ENCODE measurements around the gene PAX7.
A peak's percentile ranks its signal among the peaks of the same experiment; 100 is the strongest.
"Not testable (repeated sequence)": the region's sequence is repeated elsewhere in the genome, so short reads cannot be mapped to it uniquely, and the experiment has no call there.

The PAX7 gene

DNA sequence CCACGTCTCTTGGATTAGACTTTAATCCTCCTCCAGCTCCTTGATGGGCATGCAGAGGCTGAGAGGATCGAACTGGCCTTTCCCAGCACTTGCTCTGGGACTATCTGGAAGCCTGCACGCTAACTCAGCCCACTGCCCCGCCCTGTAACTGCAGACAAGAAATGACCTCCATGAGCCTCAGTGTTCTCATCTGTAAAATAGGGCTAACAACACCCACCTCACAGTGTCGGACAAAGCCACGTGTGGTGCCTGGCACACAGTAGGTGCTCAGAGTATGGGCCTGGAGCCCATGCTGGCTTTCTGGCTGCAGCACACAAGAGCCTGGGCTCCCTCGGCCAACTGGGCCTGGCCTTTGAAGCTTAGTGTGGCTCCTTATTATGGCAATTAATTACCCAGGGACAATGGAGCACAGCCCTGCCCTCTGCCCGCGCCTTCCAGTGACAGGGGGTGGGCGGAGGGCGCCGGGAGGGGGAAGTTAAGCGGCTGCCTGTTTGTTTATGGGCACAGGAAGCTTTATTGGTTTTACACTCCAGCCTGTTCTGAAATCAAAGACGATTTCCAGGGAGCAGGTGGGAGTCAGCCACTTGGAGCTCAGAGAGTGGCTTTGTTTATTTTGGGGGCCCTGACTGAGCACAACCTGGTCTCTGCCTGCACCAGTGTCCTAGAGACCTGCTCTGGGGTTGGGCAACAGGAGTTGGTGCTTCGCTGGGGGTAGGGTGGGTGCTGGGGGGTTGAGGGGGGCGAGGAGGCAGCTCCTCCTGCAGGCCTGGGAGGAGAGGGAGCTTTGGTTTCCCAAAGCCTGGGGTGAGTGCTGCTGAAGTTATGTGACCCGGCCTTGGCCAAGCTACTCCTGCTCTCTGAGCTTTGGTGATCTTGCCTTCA is 31.0 kb downstream of the PAX7 start:
- DNase-seq (ENCODE audit: low read depth): no peak

DNA sequence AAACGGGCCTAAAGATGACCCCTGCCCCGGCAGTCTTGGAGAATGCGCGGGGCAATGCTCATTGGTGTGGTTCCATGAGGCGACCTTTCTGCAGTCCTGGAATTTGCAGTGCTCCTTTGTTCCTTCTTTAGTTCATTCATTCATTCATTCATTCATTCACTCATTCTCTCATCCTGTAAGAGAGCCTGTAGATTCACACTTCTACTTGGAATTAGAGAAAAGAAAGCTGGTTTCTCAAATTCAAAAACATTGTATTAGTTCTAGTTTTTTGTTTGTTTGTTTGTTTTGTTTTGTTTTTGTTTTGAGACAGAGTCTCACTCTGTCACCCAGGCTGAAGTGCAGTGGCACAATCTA is 31.6 kb downstream of the PAX7 start:
- no peak for DNase-seq (ENCODE audit: low read depth)

DNA sequence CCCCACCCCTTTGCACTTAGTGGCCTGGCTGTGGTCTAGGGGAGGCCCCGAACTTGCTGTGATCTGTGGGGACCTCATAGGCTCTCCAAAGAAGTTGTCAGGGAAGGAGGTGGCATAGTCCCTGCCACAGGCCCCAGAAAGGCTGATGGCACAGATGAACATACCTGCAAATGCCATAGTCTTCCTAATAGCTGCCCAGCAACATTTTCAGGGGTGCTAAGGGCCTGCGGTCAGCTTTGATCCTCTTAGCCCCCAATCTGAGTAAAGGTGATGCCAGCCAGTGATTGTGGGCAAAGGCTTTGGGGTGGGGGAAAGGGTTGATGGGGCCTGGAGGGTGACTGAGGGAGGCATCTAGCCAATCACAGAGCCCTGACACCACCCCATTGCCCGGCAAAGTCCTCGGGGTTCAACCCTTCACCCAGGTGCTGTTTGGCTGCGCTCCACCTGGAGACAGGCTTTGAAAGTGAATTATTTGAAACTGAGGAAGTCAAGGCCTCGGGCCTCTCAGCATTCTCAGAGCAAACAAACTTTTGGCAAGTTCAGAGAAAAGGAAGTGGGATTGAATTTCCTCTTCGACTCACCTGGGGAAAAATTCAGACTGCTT is 35.8 kb downstream of the PAX7 start:
- no peak for DNase-seq (ENCODE audit: low read depth)

DNA sequence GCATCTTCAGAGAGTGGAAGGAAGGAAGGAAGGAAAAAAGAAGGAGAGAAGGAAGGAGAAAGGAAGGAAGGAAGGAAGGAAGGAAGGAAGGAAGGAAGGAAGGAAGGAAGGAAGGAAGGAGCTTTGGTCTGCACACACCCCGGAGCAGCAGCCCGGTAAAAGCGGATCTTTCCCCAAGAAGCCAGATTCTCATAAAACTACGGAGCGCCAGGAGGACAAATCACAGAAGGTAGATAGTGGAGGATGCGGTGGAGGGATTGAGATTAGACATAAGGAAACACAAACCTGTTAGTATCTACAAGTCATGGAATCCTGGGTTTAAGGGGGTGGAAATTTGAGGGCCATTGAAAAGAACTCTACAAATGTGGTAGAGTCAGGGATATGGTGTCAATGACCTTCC is 36.7 kb downstream of the PAX7 start:
- DNase-seq (ENCODE audit: low read depth): no peak

DNA sequence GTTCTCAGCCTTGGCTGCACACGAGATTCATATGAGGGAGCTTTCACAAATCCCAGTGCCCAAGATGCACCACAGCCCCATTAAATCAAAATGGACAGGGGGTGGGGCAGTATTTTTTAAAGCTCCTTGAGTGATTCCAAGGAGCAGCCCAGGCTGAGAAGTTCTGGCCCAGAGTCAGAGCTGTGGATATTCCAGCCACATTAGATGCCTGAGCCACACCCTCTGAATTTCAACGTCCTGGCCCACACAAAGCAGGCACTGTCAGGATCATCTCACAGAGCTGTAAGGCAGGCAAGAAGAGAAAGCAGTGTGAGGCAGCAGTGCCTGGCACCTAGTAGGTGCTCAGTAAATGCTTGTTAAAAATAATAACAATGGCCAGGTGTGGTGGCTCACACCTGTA is 37.4 kb downstream of the PAX7 start:
- no peak for DNase-seq (ENCODE audit: low read depth)

DNA sequence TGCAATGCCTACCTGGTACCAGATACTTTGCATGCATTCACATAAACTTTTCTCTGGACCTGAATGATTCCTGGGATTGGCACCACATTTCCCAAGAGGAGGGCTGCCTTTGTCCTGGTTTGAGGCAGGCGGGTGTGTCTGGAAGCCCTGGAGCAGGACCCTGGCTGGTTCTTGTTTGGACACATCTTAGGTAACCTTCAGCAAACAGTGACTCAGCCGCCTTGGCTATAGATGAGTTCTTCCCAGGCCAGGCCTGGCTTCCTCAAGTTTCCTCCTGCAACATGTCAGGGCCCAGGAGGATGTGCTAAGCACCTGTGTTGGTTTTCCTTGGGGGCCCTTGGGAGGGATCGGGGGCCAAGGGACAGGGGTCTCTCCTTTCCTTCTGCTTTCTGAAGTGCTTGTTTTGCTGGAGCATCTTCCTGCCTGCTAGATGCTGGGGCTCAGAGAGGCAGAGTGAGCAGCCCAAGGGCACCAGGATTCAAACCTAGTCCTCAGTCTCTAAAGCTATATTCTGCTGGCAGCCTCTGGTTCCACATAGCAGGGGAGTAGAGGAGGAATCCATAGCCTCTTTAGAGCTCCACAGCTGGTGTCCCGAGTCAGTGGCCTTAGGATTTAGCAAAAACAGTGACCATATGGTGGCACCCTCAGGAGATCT is 38.2 kb downstream of the PAX7 start:
- no peak for DNase-seq (ENCODE audit: low read depth)

DNA sequence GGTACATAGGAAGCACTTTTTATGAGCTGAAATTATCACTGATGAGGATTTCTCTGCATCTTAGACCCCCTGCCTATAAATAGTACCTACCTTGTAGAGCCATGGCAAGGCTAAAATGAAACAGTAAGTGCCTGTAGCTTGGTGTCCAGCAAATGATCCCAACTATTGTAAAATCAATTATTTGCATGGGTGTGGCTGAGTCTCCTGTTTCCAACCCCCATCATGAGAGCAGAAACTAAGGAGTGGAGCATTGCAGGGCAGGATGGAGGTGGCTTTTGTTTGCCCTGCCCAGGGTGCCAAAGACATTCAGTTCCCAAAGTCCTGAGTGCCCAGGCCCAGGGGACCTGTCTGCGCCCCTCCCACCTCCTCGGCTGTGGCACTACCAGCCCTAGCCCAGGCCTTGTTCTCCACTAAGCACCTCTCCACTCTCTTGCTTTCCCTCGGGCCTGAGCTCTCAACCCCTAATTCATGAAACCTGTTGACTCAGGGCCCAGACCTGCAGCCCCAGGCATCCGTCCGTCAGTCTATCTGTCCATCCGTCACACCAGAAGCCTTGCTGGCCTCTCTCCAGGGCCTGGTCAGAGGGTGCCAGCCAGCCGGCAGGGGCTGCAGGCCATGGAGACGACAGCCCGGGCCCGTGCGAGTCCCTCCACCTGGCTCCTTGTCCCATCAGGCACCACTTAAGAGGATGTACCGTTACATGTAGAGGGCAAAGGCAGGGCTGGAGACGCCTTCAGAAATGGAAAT is 39.6 kb downstream of the PAX7 start:
- DNase-seq (ENCODE audit: low read depth): no peak

DNA sequence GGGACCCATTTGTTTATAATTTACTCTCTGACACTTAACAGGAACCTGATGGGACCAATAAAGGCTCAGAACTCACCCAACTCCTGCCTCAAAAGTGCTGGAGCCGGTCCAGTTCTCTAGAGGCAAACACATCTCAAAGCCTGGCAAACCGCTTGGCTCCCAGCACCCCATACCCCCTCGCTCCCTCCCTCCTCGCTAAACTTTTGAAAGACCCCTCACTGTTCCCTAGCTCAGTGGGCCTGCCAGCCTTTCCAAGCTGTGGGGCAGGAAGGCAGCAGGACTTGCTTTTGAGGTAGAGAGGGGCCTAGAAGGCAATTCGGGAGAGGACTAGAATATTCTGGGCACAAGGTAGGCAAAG is 40.2 kb downstream of the PAX7 start:
- DNase-seq (ENCODE audit: low read depth): no peak

DNA sequence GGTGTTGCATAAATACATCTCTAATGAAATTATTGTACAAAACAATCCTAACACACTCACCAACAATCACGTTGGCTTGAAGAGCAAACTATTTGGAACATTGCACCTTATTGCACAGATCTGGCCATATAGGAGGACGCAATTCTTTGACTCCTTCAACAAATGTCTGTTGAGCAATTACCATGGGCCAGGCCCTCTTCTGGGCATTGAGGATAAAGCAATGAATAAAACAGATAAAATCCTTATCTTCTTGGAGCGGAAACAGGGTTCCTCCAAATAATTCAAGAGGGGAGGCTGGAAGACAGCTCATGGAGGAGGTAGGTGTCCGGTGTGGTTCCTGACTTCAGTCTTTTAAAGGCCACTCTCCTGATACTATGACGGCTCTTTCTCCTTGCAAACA is 43.3 kb downstream of the PAX7 start:
- no peak for DNase-seq (ENCODE audit: low read depth)

DNA sequence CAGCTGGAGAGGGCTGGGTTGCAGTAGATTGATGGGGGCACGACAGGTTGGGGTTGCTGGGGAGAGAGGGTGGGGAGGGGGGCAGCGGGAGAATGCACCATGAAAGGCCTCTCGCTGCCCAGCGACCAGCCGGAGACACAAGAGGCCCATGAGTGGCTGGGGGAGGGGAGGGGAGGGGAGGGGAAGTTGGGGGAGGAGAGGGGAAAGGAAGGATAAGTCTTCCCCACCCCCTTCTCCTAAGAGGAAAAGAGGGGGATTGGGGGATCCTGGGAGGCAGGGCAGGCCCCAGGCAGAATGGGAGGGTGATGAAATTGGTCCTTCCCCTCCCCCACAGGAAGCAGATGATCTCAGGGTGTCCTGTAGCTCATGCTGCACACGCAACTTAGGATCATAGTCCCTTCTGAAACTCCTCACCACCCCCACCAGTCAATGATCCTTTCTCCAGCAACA is 45.7 kb downstream of the PAX7 start:
- no peak for DNase-seq (ENCODE audit: low read depth)

DNA sequence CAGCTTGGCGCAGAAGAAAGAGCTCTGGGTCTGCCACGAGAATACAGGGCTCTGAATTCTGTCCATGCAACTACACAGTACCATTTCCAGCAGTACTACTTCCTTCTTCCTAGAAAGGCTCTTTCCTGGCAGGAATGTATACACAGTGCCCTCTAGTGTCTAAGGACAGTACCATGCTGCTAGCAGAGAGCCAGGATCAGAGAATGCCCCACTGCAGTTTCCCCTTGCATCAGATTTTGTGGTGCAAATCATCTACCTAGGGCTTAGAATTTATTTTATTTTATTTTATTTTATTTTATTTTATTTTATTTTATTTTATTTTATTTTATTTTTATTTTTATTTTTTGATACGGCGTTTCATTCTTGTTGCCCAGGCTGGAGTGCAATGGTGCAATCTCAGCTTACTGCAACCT is 50.8 kb downstream of the PAX7 start:
- DNase-seq (ENCODE audit: low read depth): peak; percentile 65

DNA sequence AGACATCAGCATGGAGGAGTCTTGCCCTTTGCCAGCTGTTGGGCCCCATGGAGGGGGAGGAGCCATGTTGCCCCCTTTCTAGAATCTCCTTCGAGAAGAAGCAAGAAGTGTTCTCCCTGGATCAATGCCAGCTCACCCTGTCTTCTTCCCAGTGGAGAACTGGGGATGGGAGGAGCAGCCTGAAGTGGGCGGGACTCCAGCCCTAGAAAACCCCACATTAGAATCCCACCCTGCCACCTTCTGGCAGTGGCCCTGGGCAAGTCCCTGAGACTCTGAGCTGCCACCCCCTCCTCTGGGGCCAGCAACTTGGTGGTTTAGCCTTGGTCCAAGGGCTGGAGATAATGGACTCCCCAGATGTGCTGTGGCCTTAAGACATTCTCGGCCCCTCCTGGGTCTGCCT is 51.7 kb downstream of the PAX7 start:
- no peak for DNase-seq (ENCODE audit: low read depth)

DNA sequence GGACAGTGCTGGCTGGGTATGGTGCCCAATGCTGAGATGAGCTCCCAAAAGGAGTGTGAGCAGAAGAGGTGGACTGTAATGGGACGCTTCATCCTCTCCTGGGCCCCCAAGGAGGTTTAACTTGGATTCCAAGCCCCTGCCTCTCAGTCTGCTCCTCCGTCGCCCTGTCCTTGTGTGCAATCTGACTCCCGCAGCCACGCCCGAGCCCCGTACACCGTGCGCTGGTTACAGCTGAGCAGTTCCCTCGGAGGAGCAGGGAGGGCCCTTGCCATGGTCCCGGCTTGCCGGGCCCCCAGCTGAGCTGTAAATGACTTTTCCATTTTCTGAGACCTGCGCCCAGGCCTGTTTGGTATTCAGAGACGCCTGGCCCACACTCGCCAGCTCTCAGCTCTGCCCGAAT is 53.7 kb downstream of the PAX7 start:
- no peak for DNase-seq (ENCODE audit: low read depth)

DNA sequence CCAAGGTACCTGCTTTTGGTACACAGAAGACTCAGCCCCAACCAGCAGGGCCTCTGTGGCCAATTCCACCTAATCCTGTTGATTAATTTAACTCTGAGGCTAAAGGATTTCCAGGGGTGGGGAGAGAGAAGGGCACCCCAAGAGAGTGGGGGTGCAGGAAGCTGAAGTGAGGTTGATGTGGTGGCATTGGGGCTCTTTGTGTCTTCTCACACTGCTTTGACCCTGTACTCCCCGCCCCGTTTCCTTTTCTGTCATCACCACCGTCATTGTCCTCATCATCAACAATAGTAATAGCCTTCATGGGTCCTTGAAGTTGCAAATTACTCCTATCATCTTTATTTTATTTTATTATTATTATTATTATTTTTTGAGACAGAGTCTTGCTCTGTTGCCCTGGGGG is 55.9 kb downstream of the PAX7 start:
- no peak for DNase-seq (ENCODE audit: low read depth)

DNA sequence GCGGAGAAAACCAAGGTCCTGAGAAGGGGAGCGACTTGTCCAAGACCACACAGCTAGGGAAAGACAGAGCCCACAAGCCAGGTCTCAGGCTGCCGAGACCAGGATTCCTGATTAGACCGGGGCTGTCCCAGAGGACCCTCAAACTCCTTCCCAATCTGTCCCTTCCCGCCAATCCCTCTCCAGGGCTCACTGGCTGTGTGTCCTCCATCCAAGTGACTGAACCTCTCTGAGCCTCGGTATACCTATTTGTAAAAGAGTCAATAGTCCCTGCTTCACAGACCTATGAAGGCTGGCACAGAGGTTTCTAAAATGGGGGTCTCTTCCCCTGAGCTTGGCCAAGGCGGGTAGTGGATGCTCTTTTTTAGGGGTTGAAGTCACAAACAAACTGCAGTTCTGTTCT is 56.6 kb downstream of the PAX7 start:
- no peak for DNase-seq (ENCODE audit: low read depth)

DNA sequence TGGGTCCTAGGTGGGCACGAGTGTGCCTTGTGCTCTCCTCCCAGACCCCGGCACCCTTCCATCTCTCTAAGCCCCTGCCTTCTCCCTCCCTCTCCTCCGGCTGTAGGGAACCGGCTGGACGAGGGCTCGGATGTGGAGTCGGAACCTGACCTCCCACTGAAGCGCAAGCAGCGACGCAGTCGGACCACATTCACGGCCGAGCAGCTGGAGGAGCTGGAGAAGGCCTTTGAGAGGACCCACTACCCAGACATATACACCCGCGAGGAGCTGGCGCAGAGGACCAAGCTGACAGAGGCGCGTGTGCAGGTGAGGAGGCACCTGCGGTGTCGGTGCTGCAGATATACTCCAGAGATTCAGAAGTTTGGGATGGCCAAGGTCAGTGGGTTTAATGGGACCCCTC is 61.0 kb downstream of the PAX7 start:
- no peak for DNase-seq (ENCODE audit: low read depth)

DNA sequence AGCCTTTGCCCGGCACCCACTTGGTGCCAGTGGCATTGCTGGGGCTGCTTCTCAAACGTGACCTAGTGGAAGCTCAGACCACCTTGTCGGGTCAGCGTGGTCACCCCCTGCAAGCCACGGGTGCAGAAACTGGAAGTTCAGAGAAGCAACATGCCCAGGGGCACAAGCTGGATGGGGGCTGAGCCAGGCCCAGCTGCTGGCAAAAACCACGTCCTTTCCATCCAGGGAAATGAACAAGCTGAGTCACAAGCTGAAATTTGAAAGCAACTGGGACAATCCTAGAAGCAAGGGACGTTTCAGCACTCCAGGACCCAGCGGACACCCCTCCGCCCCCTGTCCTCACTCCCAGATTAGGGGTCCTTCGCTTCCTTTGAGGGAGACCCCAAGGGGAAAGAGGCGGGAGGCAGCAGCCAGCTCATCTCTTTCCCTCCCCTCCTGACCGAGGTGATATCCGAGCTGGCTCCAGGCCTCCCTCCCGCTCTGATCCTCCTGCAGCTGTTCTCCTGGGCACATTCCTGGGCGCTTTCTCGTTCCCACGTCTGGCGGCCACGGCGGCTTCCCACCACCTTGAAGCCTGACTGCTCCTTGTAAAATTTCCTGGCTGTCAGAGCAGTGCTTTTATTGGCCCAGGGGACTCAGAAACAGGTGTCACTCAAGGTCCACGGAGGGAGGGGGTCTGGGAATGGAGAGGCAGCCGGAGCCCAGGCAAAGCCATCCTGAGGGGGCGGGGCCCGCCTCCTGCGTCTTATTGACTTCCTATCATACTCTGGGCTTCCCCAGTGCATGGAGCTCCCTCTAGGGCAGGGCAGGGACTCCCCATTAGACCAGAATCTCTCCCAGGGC is 62.8 kb downstream of the PAX7 start:
- DNase-seq (ENCODE audit: low read depth): no peak

DNA sequence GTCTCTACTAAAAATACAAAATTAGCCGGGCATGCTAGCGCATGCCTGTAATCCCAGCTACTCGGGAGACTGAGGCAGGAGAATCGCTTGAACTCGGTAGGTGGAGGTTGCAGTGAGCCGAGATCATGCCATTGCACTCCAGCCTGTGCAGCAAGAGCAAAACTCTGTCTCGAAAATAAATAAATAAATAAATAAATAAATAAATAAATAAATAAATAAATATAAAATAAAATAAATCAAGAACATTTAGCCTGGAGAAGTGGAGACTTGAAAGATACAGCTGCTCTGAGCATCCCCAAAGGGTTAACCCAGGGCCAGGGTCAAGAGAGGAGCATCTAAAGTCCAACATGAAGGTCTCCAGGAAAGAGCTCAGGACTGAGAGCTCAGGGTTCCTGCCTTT is 63.6 kb downstream of the PAX7 start:
- not testable (repeated sequence) for DNase-seq (ENCODE audit: low read depth)

DNA sequence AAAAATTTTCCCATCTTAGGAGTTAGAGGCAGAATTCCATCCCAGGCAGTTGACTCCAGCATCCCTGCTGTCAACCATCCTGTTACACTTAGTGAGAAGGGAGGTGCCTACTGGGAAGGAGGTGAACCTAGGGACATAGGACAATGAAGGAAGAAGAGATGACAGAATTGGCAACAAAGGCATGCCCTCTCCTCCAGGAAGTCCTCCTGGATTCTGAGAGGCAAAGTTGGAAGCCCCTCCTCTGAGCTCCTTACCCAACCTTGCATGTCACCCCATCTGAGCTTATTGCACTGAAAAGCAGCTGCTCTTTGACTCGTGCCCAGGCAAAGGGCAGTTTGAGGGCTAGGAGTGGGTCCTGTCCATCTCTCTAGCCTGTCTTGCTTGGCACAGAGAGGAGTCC is 66.9 kb downstream of the PAX7 start:
- no peak for DNase-seq (ENCODE audit: low read depth)

DNA sequence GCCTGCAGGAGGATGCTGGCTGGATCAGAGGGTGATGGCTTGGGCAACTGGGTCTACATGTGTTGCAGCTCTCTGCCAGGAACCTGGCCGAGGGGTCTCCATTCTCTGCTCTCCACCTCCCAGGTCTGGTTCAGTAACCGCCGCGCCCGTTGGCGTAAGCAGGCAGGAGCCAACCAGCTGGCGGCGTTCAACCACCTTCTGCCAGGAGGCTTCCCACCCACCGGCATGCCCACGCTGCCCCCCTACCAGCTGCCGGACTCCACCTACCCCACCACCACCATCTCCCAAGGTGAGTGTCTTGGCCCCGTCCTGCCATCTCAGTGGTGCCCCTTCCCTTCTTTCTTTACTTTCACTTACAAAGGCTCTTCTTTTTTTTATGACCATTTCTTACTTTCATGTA is 69.9 kb downstream of the PAX7 start:
- DNase-seq (ENCODE audit: low read depth): no peak

DNA sequence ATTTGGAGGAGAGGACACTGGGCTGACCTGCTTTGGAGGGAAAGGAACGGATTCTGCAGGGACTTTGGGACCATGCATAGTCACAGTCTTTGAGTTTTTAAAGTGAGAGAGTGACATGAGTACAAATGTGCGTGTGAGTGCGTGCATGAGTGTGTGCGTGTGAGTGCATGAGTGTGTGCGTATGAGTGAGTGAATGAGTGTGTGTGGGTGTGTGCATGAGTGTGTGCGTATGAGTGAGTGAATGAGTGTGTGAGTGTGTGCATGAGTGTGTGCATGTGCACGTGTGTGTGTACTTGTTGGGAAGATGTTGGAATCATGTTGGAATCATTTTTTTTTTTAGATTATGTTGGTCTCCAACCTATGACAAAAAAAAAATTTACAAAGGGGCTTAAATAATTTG is 70.5 kb downstream of the PAX7 start:
- no peak for DNase-seq (ENCODE audit: low read depth)

Data from CMK (cell line).